ENCODE measurements around the gene KBTBD6.
"Not testable (repeated sequence)": the region's sequence is repeated elsewhere in the genome, so short reads cannot be mapped to it uniquely, and the experiment has no call there.

The KBTBD6 gene

GRCh38 chr13:41099986-41100385 lies 32.6 kb downstream of the KBTBD6 start:
- no peak overlapping the region for H3K4me3 ChIP-seq (ENCODE audit: low read depth, low read length)
- TF ChIP-seq CTCF (IDR thresholded peaks at IDR 0.05; ENCODE audit: low read depth, low read length) = no peak

GRCh38 chr13:41098761-41099160 lies 33.8 kb downstream of the KBTBD6 start:
- H3K4me3 ChIP-seq (ENCODE audit: low read depth, low read length) = no peak overlapping the region
- no peak for TF ChIP-seq CTCF (IDR thresholded peaks at IDR 0.05; ENCODE audit: low read depth, low read length)

- not testable (repeated sequence) for H3K4me3 ChIP-seq (ENCODE audit: low read depth, low read length)
These were observed 36.9 kb downstream of the KBTBD6 start for GRCh38 chr13:41095681-41096080.

GRCh38 chr13:41085961-41086585 lies 46.5 kb downstream of the KBTBD6 start:
- TF ChIP-seq CTCF (IDR thresholded peaks at IDR 0.05; ENCODE audit: low read depth, low read length) = no peak
- H3K4me3 ChIP-seq (ENCODE audit: low read depth, low read length) = no peak overlapping the region

- no peak overlapping the region for H3K4me3 ChIP-seq (ENCODE audit: low read depth, low read length)
- no peak for TF ChIP-seq CTCF (IDR thresholded peaks at IDR 0.05; ENCODE audit: low read depth, low read length)
These were observed 52.9 kb downstream of the KBTBD6 start for GRCh38 chr13:41079725-41080124.
